Body of pancreas (tissue), 4 donors: Measurements from ENCODE around the gene ATRNL1.

ENCODE experiments used
- CTCF ChIP-seq, 7 experiments: fragments of 450-650 bp in 4 of 7; fragments of 200-600 bp in 3 of 7; sonication (generic) in 3 of 7; IDR thresholded peaks; one replicate each; pipeline ENCODE4 v1.5.1; 2016 to 2019; ENCODE audit warnings: antibody characterized with exemption in 7 of 7
- POLR2A ChIP-seq, 3 donors: fragments of 450-650 bp; IDR thresholded peaks; one replicate each; pipeline ENCODE4 v1.6.1; 2016; ENCODE audit warnings: antibody characterized with exemption in 3 of 3, mild to moderate bottlenecking in 2 of 3

- no peak for TF ChIP-seq POLR2A (IDR thresholded peaks at IDR 0.05)
- no peak for TF ChIP-seq CTCF (IDR thresholded peaks at IDR 0.05)
These were observed 810.0 kb downstream of the ATRNL1 start for GRCh38 chr10:115903207-115903606.
